MM.1S (cell line): ENCODE data around the gene DIAPH3.

Source experiments
- DNase-seq: peaks from one replicate; pipeline ENCODE4 v3.0.0-alpha.2; 2015
- H2AFZ ChIP-seq: fragments of 300-600 bp; sonication (generic); 2 replicates; pipeline ENCODE4 v1.6.0; 2016; ENCODE audit warnings: antibody characterized with exemption, low read length
- H3F3A ChIP-seq: fragments of 300-600 bp; sonication (generic); 2 replicates; pipeline ENCODE4 v1.6.1; 2016; ENCODE audit warnings: mild to moderate bottlenecking, antibody characterized with exemption, low read length, moderate library complexity, mixed read lengths; ENCODE audit not compliant: insufficient read depth
- H3K27ac ChIP-seq: fragments of 300-600 bp; sonication (generic); 2 replicates; pipeline ENCODE4 v1.5.1; 2016; ENCODE audit warnings: mild to moderate bottlenecking, low read length
- H3K27me3 ChIP-seq: fragments of 300-600 bp; sonication (generic); replicated peaks from 2 replicates; pipeline ENCODE4 v1.6.0; 2016; ENCODE audit warnings: low read length; ENCODE audit not compliant: insufficient read depth
- H3K36me3 ChIP-seq: fragments of 300-600 bp; sonication (generic); replicated peaks from 2 replicates; pipeline ENCODE4 v1.6.1; 2016; ENCODE audit warnings: mild to moderate bottlenecking, low read length, mixed read lengths; ENCODE audit not compliant: insufficient read depth
- H3K4me1 ChIP-seq: fragments of 300-600 bp; sonication (generic); 2 replicates; pipeline ENCODE4 v1.6.1; 2016; ENCODE audit warnings: low read length, mixed read lengths
- H3K4me2 ChIP-seq: fragments of 300-600 bp; sonication (generic); 2 replicates; pipeline ENCODE4 v1.6.0; 2016; ENCODE audit warnings: low read depth, low read length
- H3K4me3 ChIP-seq: fragments of 300-600 bp; sonication (generic); 2 replicates; pipeline ENCODE4 v1.5.1; 2016; ENCODE audit warnings: low read length, mixed read lengths
- H3K79me2 ChIP-seq: fragments of 300-600 bp; sonication (generic); 2 replicates; pipeline ENCODE4 v1.6.1; 2016; ENCODE audit warnings: mixed run types, low read length, mixed read lengths
- H3K9ac ChIP-seq: fragments of 300-600 bp; sonication (generic); 2 replicates; pipeline ENCODE4 v1.6.1; 2016; ENCODE audit warnings: low read length, mixed read lengths
- H3K9me2 ChIP-seq: fragments of 300-600 bp; sonication (generic); replicated peaks from 2 replicates; pipeline ENCODE4 v1.6.1; 2016; ENCODE audit warnings: mild to moderate bottlenecking, low read length, mixed read lengths; ENCODE audit not compliant: insufficient read depth
- H3K9me3 ChIP-seq: fragments of 300-600 bp; sonication (generic); replicated peaks from 2 replicates; pipeline ENCODE4 v1.6.1; 2016; ENCODE audit warnings: mild to moderate bottlenecking, low read length, mixed read lengths; ENCODE audit not compliant: insufficient read depth
- H4K20me1 ChIP-seq: fragments of 300-600 bp; sonication (generic); 2 replicates; pipeline ENCODE4 v1.6.1; 2016; ENCODE audit warnings: mild to moderate bottlenecking, low read length, moderate library complexity, mixed read lengths; ENCODE audit not compliant: insufficient read depth
- CTCF ChIP-seq: fragments of 300-600 bp; sonication (generic); IDR thresholded peaks from 2 replicates; pipeline ENCODE4 v1.5.1; 2016; ENCODE audit warnings: antibody characterized with exemption, low read length, mixed read lengths
- EZH2 ChIP-seq: fragments of 300-600 bp; sonication (generic); optimal IDR thresholded peaks from 2 replicates; pipeline ENCODE3; 2017; ENCODE audit warnings: low read depth, mild to moderate bottlenecking, antibody characterized with exemption, low read length, mixed read lengths
- EZH2phosphoT487 ChIP-seq: fragments of 300-600 bp; sonication (generic); IDR thresholded peaks from 2 replicates; pipeline ENCODE4 v1.6.1; 2018; ENCODE audit warnings: antibody characterized with exemption, low read length

Gene DIAPH3

GRCh38 chr13:59982631-59983382 lies 180.9 kb downstream of the DIAPH3 start:
- H3K79me2 ChIP-seq: no peaks in the 10 kb centered on the region
- H3K4me2 ChIP-seq: no peak overlapping the region
- H3K4me3 ChIP-seq: no peak overlapping the region
- no peaks in the 10 kb centered on the region for H3K27me3 ChIP-seq
- H3K9me3 ChIP-seq: no peaks in the 10 kb centered on the region
- no peak for DNase-seq
- H3K9me2 ChIP-seq: no peaks in the 10 kb centered on the region
- H3K4me1 ChIP-seq: no peaks in the 10 kb centered on the region
- no peaks in the 10 kb centered on the region for H4K20me1 ChIP-seq
- no peak overlapping the region for H2AFZ ChIP-seq
- H3K9ac ChIP-seq: no peak overlapping the region
- H3K36me3 ChIP-seq: no peaks in the 10 kb centered on the region
- H3F3A ChIP-seq: no peaks in the 10 kb centered on the region
- TF ChIP-seq EZH2 (no peak), CTCF (no peak), EZH2phosphoT487 (no peak)
- H3K27ac ChIP-seq: no peak overlapping the region

GRCh38 chr13:59979589-59979988 lies 184.1 kb downstream of the DIAPH3 start:
- H3K4me1 ChIP-seq: no peaks in the 10 kb centered on the region
- DNase-seq: no peak

GRCh38 chr13:59978862-59979261 lies 184.9 kb downstream of the DIAPH3 start:
- no peaks in the 10 kb centered on the region for H3F3A ChIP-seq

More at GRCh38 chr13:59979589-59979988, 184.1 kb downstream of the DIAPH3 start:
- H3K9ac ChIP-seq: no peak overlapping the region
- H3K4me3 ChIP-seq: no peak overlapping the region
- no peaks in the 10 kb centered on the region for H3K79me2 ChIP-seq
- H3K4me2 ChIP-seq: no peak overlapping the region
- no peaks in the 10 kb centered on the region for H3K9me2 ChIP-seq
- H4K20me1 ChIP-seq: no peaks in the 10 kb centered on the region
- no peaks in the 10 kb centered on the region for H3K9me3 ChIP-seq
- no peaks in the 10 kb centered on the region for H3K36me3 ChIP-seq
- H3K27me3 ChIP-seq: no peaks in the 10 kb centered on the region
- TF ChIP-seq CTCF: no peak
- no peak for TF ChIP-seq EZH2
- no peak overlapping the region for H3K27ac ChIP-seq
- H3F3A ChIP-seq: no peaks in the 10 kb centered on the region
- no peak overlapping the region for H2AFZ ChIP-seq

More at GRCh38 chr13:59978862-59979261, 184.9 kb downstream of the DIAPH3 start:
- no peak overlapping the region for H3K4me2 ChIP-seq
- no peaks in the 10 kb centered on the region for H4K20me1 ChIP-seq
- TF ChIP-seq EZH2phosphoT487 (no peak), EZH2 (no peak), CTCF (no peak)
- H3K9me3 ChIP-seq: no peaks in the 10 kb centered on the region
- H2AFZ ChIP-seq: no peak overlapping the region
- no peaks in the 10 kb centered on the region for H3K9me2 ChIP-seq
- no peak overlapping the region for H3K9ac ChIP-seq
- H3K36me3 ChIP-seq: no peaks in the 10 kb centered on the region
- no peaks in the 10 kb centered on the region for H3K4me1 ChIP-seq
- DNase-seq: no peak
- H3K27me3 ChIP-seq: no peaks in the 10 kb centered on the region
- no peak overlapping the region for H3K4me3 ChIP-seq
- no peaks in the 10 kb centered on the region for H3K79me2 ChIP-seq
- no peak overlapping the region for H3K27ac ChIP-seq
